Keratinocyte (primary cell): ENCODE data around the gene UBQLN4. TPM values are rescaled to one million over a fixed set of nuclear protein-coding genes. Genes with fewer than 3 reads are reported as not detected.

Source experiments
- DNase-seq: peaks from one replicate; pipeline ENCODE4 v3.0.0-alpha.2; 2011; ENCODE audit warnings: low read depth, missing footprints, low spot score
- FAIRE-seq: peaks from 2 replicates; lab custom pipeline; 2011; peaks lifted over from hg19 to GRCh38; lab: Jason Lieb, UNC
- H2AFZ ChIP-seq: 2 replicates; pipeline ENCODE4 v1.6.0; 2012; ENCODE audit warnings: low read length, control low read depth, inconsistent platforms; ENCODE audit not compliant: control insufficient read depth
- H3K27ac ChIP-seq: 2 replicates; pipeline ENCODE4 v1.5.1; 2011; ENCODE audit warnings: low read length; ENCODE audit not compliant: control insufficient read depth, insufficient read depth
- H3K27me3 ChIP-seq: 3 replicates; pipeline ENCODE4 v1.6.0; 2011; ENCODE audit warnings: low read length; ENCODE audit not compliant: control insufficient read depth, insufficient read depth; ENCODE audit errors: extremely low read depth
- H3K36me3 ChIP-seq, 2 experiments: 2 replicates in 1 of 2; 3 replicates in 1 of 2; pipeline ENCODE4 v1.5.1; 2011; ENCODE audit warnings: low read length in 2 of 2, mild to moderate bottlenecking in 1 of 2; ENCODE audit not compliant: control insufficient read depth in 2 of 2, insufficient read depth in 2 of 2; ENCODE audit errors: extremely low read depth in 1 of 2
- H3K4me1 ChIP-seq: 3 replicates; pipeline ENCODE4 v1.5.1; 2011; ENCODE audit warnings: low read length; ENCODE audit not compliant: control insufficient read depth, insufficient read depth; ENCODE audit errors: extremely low read depth
- H3K4me2 ChIP-seq: 3 replicates; pipeline ENCODE4 v1.6.0; 2011; ENCODE audit warnings: low read depth, low read length; ENCODE audit not compliant: control insufficient read depth, insufficient read depth; ENCODE audit errors: extremely low read depth
- H3K4me3 ChIP-seq, 3 experiments: fragments of 200-600 bp in 1 of 3; sonication (generic) in 1 of 3; 2 replicates in 2 of 3; 3 replicates in 1 of 3; pipeline ENCODE4 v1.5.1; 2011 to 2016; ENCODE audit warnings: low read length in 3 of 3, mild to moderate bottlenecking in 3 of 3, control low read depth in 2 of 3, inconsistent platforms in 1 of 3, low read depth in 1 of 3, mixed read lengths in 1 of 3, mixed run types in 1 of 3, moderate library complexity in 1 of 3; ENCODE audit not compliant: control insufficient read depth in 2 of 3, insufficient read depth in 2 of 3; ENCODE audit errors: extremely low read depth in 1 of 3
- H3K79me2 ChIP-seq: 2 replicates; pipeline ENCODE4 v1.6.0; 2012; ENCODE audit warnings: low read length; ENCODE audit not compliant: control insufficient read depth, insufficient read depth
- H3K9ac ChIP-seq: 3 replicates; pipeline ENCODE4 v1.6.0; 2011; ENCODE audit warnings: low read length; ENCODE audit not compliant: control insufficient read depth, insufficient read depth; ENCODE audit errors: extremely low read depth
- H3K9me1 ChIP-seq: 3 replicates; pipeline ENCODE4 v1.6.0; 2011; ENCODE audit warnings: low read length; ENCODE audit not compliant: control insufficient read depth, insufficient read depth; ENCODE audit errors: extremely low read depth
- H3K9me3 ChIP-seq: 2 replicates; pipeline ENCODE4 v1.5.1; 2012; ENCODE audit warnings: low read depth, low read length; ENCODE audit not compliant: control insufficient read depth
- H4K20me1 ChIP-seq: 3 replicates; pipeline ENCODE4 v1.6.0; 2011; ENCODE audit warnings: low read length; ENCODE audit not compliant: control insufficient read depth, insufficient read depth; ENCODE audit errors: extremely low read depth
- CTCF ChIP-seq, 3 experiments: IDR thresholded peaks in 1 of 3; conservative IDR thresholded peaks in 1 of 3; optimal IDR thresholded peaks in 1 of 3; 2 replicates in 2 of 3; 3 replicates in 1 of 3; pipeline versions ENCODE3 to v1.5.1; 2011; ENCODE audit warnings: low read length in 3 of 3, mild to moderate bottlenecking in 3 of 3, moderate library complexity in 2 of 3, control low read depth in 1 of 3, inconsistent platforms in 1 of 3; ENCODE audit not compliant: insufficient read depth in 2 of 3; ENCODE audit errors: extremely low read depth in 1 of 3
- EZH2 ChIP-seq: IDR thresholded peaks from one replicate; pipeline ENCODE4 v1.6.1; 2012; ENCODE audit warnings: inconsistent platforms, mild to moderate bottlenecking, low read length, moderate library complexity
- dilution Hi-C: fragments of 300-500 bp; cut with MboI; formaldehyde crosslinking; loops from one replicate; pipeline ENCODE4 v1.7.0; 2020; ENCODE audit warnings: low sequenced_read_pairs; ENCODE audit not compliant: extremely low pct_ligation_motif_present
- polyA plus RNA-seq, 5 experiments: library from polyadenylated mRNA; depleted of rRNA in 3 of 5; stranded (reverse) in 3 of 5; stranded (forward) in 1 of 5; unstranded in 1 of 5; fragments of >200 nt; gene quantifications; 1 replicate in 1 of 5; 2 replicates in 3 of 5; 3 replicates in 1 of 5; pipeline versions ENCODE4 v1.2.1 to v1.2.3, GENCODE V29; 2011 to 2012; ENCODE audit warnings: missing spikeins in 2 of 5, low read depth in 1 of 5, low replicate concordance in 1 of 5

The UBQLN4 gene
- polyA plus RNA-seq, 1 donor (not counting 4 experiments of a cell fraction or from before 2014, with no cell fraction given) = 35.8 TPM

DNA sequence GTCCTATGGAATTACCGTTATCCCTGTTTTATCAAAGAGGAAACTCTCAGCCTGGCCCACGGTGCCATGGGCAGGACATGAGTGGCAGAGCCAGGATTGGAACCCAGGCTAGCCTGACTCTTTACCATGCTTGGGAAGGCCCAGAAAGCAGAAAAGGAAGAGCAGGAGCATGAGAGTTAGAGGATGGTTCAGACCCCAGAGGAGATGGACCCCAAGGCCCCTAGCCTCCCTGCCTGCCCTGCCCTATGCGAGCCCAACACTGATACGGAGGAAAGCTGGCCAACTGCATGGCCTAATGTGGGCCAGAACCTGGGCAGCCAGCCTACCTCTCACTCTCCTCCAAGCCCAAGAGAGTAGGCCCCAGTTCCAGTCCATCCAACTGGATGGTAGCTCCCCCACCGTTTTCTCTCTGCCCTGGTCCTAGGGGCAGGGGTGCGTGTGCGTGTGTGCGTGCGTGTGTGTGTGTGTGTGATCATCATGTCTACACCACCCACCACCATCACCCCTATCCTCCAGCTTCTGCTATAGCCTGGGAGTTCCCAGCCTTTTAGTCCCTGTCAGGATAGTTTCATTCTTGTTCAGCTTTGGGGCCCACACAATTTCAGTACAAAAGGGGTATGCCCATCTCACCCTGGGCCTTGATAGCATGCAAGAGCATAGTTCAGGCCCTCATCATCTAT is 44.0 kb upstream of the UBQLN4 start:
- no peaks in the 10 kb centered on the region for H3K36me3 ChIP-seq
- H3K79me2 ChIP-seq = no peaks in the 10 kb centered on the region
- H3K9me3 ChIP-seq = no peaks in the 10 kb centered on the region
- dilution Hi-C loops = no loop called here
- H3K4me3 ChIP-seq = no peak overlapping the region
- no peak for DNase-seq
- H3K4me1 ChIP-seq = peaks cover 45% of the 10 kb centered on the region
- TF ChIP-seq EZH2 (no peak), CTCF (optimal IDR thresholded peaks at IDR 0.05 in 1 of 3, IDR thresholded peaks at IDR 0.05 in 1 of 3, conservative IDR thresholded peaks at IDR 0.05 in 1 of 3; ENCODE audit: extremely low read depth in 1 of 3, insufficient read depth in 2 of 3, low read length in 3 of 3) (no peak)
- H3K9ac ChIP-seq = no peak overlapping the region
- FAIRE-seq = no peak
- no peak overlapping the region for H3K4me2 ChIP-seq
- no peaks in the 10 kb centered on the region for H3K27me3 ChIP-seq
- no peaks in the 10 kb centered on the region for H4K20me1 ChIP-seq
- H3K27ac ChIP-seq = no peak overlapping the region
- H2AFZ ChIP-seq = no peak overlapping the region
- H3K9me1 ChIP-seq = peaks cover 2% of the 10 kb centered on the region

DNA sequence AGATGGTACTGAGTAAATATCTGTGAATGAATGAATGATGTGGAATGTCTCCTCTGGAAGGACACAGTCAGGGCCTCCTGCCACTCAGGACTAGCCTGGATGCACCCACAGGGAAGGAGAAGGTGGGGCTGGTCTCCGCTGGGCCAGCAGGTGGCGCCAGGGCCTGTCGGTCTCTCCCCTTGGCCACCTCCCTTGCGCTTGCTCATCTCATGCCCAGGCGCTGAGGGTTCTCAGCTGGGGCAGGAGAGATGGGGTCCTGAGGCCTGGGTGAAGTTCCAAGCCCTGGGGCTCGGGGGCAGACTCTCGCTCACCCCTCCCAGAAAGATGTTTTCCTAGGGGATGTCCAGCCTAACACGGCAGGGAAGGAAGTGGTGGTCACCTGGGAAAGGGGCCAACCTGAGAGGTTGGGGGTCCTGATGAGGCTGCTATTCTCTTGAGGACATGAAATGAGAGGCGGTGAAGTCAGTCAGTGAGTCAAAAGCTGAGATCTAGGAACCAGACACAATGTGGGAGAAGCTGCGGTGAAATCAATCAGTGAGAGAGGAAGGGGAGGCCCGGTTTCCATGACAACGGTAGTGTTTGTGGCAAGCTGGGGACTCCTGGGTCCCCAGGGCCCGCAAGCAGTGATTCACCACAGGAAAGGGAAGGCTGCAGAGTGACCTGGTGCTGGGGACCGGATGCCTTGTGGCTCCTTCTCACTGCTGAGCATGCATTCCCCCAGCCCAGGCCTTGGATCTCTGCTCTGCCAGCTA is 43.2 kb upstream of the UBQLN4 start:
- no peak overlapping the region for H3K4me3 ChIP-seq
- H3K9me1 ChIP-seq = peaks cover 2% of the 10 kb centered on the region
- no peak overlapping the region for H2AFZ ChIP-seq
- H3K27me3 ChIP-seq = no peaks in the 10 kb centered on the region
- no peaks in the 10 kb centered on the region for H3K9me3 ChIP-seq
- H3K79me2 ChIP-seq = no peaks in the 10 kb centered on the region
- peak overlapping the region; percentile 24 for H3K4me2 ChIP-seq
- no peaks in the 10 kb centered on the region for H4K20me1 ChIP-seq
- H3K4me1 ChIP-seq = peaks cover 37% of the 10 kb centered on the region
- H3K36me3 ChIP-seq = no peaks in the 10 kb centered on the region
- no peak for DNase-seq
- dilution Hi-C loops = no loop called here
- H3K27ac ChIP-seq = peak overlapping the region; percentile 64
- peak overlapping the region; percentile 29 for H3K9ac ChIP-seq
- peak; percentile 82 for FAIRE-seq
- TF ChIP-seq EZH2 (no peak), CTCF (optimal IDR thresholded peaks at IDR 0.05 in 1 of 3, IDR thresholded peaks at IDR 0.05 in 1 of 3, conservative IDR thresholded peaks at IDR 0.05 in 1 of 3; ENCODE audit: extremely low read depth in 1 of 3, insufficient read depth in 2 of 3, low read length in 3 of 3) (peak in 2 of 3 experiments; percentile 98 to 99)
